ENCODE measurements around the gene DYNC1H1. TPM values are rescaled to one million over a fixed set of nuclear protein-coding genes. Genes with fewer than 3 reads are reported as not detected.
"Not testable (repeated sequence)": the region's sequence is repeated elsewhere in the genome, so short reads cannot be mapped to it uniquely, and the experiment has no call there.

DYNC1H1 gene
- total RNA-seq, 1 donor from 2014 or later: 413 TPM

DNA sequence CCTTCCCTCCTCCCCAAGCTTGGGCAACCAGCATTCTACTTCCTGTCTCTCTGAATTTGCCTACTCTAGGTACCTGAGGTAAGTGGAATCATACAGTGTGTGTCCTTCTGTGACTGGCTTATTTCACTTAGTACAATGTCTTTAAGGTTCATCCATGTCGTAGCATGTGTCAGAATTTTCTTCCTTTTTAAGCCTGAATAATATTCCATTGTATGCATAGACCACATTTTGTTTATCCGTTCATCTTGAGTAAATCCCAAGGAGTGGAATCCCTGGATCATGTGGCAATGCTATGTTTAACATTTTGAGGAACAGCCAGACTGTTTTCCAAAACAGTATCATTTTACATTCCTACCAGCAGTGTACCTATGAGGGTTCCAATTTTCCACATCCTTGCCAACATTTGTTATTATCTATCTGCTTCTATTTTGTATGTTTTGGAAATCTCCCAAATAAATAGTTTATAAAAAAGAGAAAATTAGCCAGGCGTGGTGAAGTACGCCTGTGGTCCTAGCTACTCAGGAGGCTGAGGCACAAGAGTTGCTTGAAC, 110.1 kb downstream of the DYNC1H1 start:
- Mint-ChIP-seq H3K27me3 (no peaks in the 10 kb centered on the region), H3K36me3 (peaks cover 15% of the 10 kb centered on the region), H3K4me3 (no peak overlapping the region), H3K9me3 (peaks cover 5% of the 10 kb centered on the region), H3K27ac (no peak overlapping the region), H3K4me1 (ENCODE audit: unreplicated experiment) (peaks cover 10% of the 10 kb centered on the region)
- TF ChIP-seq, protein P1, sequence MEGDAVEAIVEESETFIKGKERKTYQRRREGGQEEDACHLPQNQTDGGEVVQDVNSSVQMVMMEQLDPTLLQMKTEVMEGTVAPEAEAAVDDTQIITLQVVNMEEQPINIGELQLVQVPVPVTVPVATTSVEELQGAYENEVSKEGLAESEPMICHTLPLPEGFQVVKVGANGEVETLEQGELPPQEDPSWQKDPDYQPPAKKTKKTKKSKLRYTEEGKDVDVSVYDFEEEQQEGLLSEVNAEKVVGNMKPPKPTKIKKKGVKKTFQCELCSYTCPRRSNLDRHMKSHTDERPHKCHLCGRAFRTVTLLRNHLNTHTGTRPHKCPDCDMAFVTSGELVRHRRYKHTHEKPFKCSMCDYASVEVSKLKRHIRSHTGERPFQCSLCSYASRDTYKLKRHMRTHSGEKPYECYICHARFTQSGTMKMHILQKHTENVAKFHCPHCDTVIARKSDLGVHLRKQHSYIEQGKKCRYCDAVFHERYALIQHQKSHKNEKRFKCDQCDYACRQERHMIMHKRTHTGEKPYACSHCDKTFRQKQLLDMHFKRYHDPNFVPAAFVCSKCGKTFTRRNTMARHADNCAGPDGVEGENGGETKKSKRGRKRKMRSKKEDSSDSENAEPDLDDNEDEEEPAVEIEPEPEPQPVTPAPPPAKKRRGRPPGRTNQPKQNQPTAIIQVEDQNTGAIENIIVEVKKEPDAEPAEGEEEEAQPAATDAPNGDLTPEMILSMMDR (conservative IDR thresholded peaks at IDR 0.05): peak; percentile 17
- no peak for DNase-seq (ENCODE audit: extremely low spot score, unreplicated experiment)

DNA sequence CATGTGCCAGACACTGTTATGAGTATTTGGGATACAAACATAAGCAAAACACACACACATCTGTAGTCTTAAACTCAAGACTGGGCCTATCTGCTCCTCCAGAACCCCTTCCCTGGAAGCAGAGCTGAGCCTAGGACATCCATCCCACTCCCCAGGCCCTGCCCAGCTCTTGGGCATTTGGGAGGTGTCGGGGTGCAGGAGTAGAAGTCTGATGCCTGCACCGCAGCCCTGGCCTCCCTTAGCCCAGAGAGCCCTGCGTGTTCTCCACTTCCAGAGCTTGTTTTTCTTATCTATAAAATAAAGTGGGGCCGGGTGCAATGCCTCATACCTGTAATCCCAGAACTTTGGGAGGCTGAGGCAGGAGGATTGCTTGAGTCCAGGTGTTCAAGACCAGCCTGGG, 110.8 kb downstream of the DYNC1H1 start:
- Mint-ChIP-seq H3K4me1 (ENCODE audit: unreplicated experiment) (peaks cover 10% of the 10 kb centered on the region), H3K4me3 (no peak overlapping the region), H3K36me3 (peaks cover 21% of the 10 kb centered on the region), H3K27ac (no peak overlapping the region), H3K9me3 (peaks cover 5% of the 10 kb centered on the region), H3K27me3 (no peaks in the 10 kb centered on the region)
- DNase-seq (ENCODE audit: extremely low spot score, unreplicated experiment): no peak
- TF ChIP-seq, protein P1 (conservative IDR thresholded peaks at IDR 0.05): no peak

DNA sequence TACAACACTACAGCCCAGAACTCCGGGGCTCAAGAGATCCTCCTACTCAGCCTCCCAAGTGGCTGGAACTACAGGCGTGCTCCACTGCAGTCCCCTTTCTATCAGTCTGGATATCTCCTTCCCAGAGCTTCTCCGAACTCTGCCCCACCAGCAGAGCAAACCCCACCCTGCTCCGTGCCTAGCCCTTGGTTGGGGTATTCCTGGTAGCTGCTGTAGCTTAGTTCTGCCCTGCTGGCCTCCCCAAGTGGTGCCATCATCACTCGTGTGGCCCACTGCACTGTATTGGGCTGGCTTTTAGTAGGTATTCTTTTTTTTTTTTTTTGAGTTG, 113.0 kb downstream of the DYNC1H1 start:
- DNase-seq (ENCODE audit: extremely low spot score, unreplicated experiment): no peak
- Mint-ChIP-seq H3K36me3 (peaks cover 42% of the 10 kb centered on the region), H3K27ac (no peak overlapping the region), H3K4me3 (no peak overlapping the region), H3K4me1 (ENCODE audit: unreplicated experiment) (peaks cover 10% of the 10 kb centered on the region), H3K9me3 (peaks cover 5% of the 10 kb centered on the region), H3K27me3 (no peaks in the 10 kb centered on the region)
- TF ChIP-seq, protein P1 (conservative IDR thresholded peaks at IDR 0.05): no peak

DNA sequence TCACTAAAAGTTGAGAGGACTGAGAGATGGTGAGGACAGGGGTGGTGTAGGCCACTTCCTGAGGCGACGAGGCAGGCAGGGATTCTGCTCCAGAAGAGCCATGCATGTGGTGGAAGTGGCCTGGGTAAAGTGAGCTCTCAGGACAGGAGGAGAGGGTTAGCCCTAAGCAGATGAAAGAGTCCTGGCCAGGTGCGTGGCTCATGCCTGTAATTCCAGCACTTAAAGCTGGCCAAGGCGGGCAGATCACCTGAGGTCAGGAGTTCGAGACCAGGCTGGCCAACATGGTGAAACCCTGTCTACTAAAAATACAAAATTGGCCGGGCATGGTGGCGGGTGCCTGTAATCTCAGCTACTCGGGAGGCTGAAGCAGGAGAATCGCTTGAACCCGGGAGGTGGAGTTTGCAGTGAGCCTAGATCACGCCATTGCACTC, 114.0 kb downstream of the DYNC1H1 start:
- H3K9me3 Mint-ChIP-seq; H3K4me3 Mint-ChIP-seq; DNase-seq (ENCODE audit: extremely low spot score, unreplicated experiment); H3K27me3 Mint-ChIP-seq: not testable (repeated sequence)
- H3K36me3 Mint-ChIP-seq: peaks cover 48% of the 10 kb centered on the region
- peak overlapping the region; percentile 50 for H3K27ac Mint-ChIP-seq
- peaks cover 16% of the 10 kb centered on the region for H3K4me1 Mint-ChIP-seq (ENCODE audit: unreplicated experiment)

DNA sequence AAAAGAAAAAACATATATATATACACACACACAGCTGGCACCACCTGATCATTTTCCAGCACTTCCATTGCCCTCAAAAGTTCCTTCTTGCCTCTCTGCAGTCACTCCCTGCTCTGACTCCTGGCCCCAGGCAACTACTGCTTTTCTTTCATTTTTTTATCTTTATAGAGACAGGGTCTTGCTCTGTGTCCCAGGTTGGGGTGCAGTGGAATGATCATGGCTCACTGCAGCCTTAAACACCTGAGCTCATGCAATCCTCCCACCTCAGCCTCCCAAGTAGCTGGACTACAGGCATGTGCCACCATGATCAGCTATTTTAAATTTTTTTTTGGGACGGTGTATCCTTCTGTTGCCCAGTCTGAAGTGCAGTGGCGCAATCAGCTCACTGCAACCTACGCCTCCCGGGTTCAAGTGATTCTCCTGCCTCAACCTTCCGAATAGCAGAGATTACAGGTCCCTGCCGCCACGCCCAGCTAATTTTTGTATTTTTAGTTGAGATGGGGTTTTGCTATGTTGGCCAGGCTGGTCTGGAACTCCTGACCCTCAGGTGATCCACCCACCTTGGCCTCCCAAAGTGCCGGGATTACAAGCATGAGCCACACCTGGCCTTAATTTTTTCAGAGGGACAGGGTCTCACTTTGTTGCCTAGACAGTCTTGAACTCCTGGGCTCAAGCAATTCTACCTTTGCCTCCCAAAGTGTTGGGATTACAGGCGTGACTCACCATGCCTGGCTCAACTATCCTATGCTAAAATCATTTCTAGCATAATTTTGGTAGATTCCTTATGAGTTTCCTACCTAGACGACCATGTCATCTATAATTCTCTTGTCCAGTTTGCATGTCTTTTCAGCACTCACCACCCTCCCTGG, 114.7 kb downstream of the DYNC1H1 start:
- TF ChIP-seq, protein P1 (conservative IDR thresholded peaks at IDR 0.05): no peak
- no peak for DNase-seq (ENCODE audit: extremely low spot score, unreplicated experiment)
- Mint-ChIP-seq H3K27me3 (no peaks in the 10 kb centered on the region), H3K9me3 (peaks cover 5% of the 10 kb centered on the region), H3K27ac (peak overlapping the region; percentile 29), H3K4me1 (ENCODE audit: unreplicated experiment) (peaks cover 23% of the 10 kb centered on the region), H3K4me3 (peak overlapping the region; percentile 25), H3K36me3 (peaks cover 55% of the 10 kb centered on the region)

DNA sequence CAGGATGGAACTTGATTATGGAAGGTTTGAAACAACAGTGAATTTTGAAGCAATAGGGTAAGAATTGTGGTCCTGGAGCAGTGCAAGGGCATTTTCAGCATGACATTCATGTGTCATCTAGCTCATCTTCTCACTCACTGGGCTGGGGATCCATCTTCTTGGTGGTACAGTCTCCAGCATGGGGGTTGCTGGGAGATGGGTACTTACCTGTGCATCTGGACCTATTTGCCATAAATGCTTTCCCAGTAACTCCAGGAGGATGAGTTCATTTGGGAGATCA, 115.3 kb downstream of the DYNC1H1 start:
- H3K4me1 Mint-ChIP-seq (ENCODE audit: unreplicated experiment): peaks cover 28% of the 10 kb centered on the region
- TF ChIP-seq, protein P1 (conservative IDR thresholded peaks at IDR 0.05): no peak
- H3K36me3 Mint-ChIP-seq: peaks cover 56% of the 10 kb centered on the region
- no peaks in the 10 kb centered on the region for H3K27me3 Mint-ChIP-seq
- H3K4me3 Mint-ChIP-seq: no peak overlapping the region
- no peak for DNase-seq (ENCODE audit: extremely low spot score, unreplicated experiment)
- no peaks in the 10 kb centered on the region for H3K9me3 Mint-ChIP-seq
- peak overlapping the region; percentile 29 for H3K27ac Mint-ChIP-seq

Measured in type B pancreatic cell (in vitro differentiated cells).